ENCODE data around the gene PBX3.
A peak's percentile ranks its signal among the peaks of the same experiment; 100 is the strongest.
"Not testable (repeated sequence)": the region's sequence is repeated elsewhere in the genome, so short reads cannot be mapped to it uniquely, and the experiment has no call there.

Gene PBX3

GRCh38 chr9:125778538-125779219 lies 31.5 kb downstream of the PBX3 start:
- DNase-seq (ENCODE audit: low spot score): not testable (repeated sequence)

- not testable (repeated sequence) for DNase-seq (ENCODE audit: low spot score)
Observed at GRCh38 chr9:125779220-125779565, 32.0 kb downstream of the PBX3 start.

- no peak for DNase-seq (ENCODE audit: low spot score)
Observed at GRCh38 chr9:125782718-125783117, 35.5 kb downstream of the PBX3 start.

GRCh38 chr9:125784286-125785049 lies 37.3 kb downstream of the PBX3 start:
- DNase-seq (ENCODE audit: low spot score): peak; percentile 28

- no peak for DNase-seq (ENCODE audit: low spot score)
Observed at GRCh38 chr9:125785248-125785751, 38.1 kb downstream of the PBX3 start.

- DNase-seq (ENCODE audit: low spot score): no peak
Observed at GRCh38 chr9:125787715-125788114, 40.5 kb downstream of the PBX3 start.

- no peak for DNase-seq (ENCODE audit: low spot score)
Observed at GRCh38 chr9:125789196-125789595, 42.0 kb downstream of the PBX3 start.

- no peak for DNase-seq (ENCODE audit: low spot score)
Observed at GRCh38 chr9:125794708-125795107, 47.5 kb downstream of the PBX3 start.

- no peak for DNase-seq (ENCODE audit: low spot score)
Observed at GRCh38 chr9:125795970-125796596, 48.9 kb downstream of the PBX3 start.

GRCh38 chr9:125797930-125798329 lies 50.8 kb downstream of the PBX3 start:
- DNase-seq (ENCODE audit: low spot score): no peak

- DNase-seq (ENCODE audit: low spot score): no peak
Observed at GRCh38 chr9:125803526-125803925, 56.4 kb downstream of the PBX3 start.

GRCh38 chr9:125805057-125805456 lies 57.9 kb downstream of the PBX3 start:
- peak; percentile 60 for DNase-seq (ENCODE audit: low spot score)

GRCh38 chr9:125805586-125805985 lies 58.4 kb downstream of the PBX3 start:
- DNase-seq (ENCODE audit: low spot score): no peak

GRCh38 chr9:125807079-125807478 lies 59.9 kb downstream of the PBX3 start:
- peak; percentile 9 for DNase-seq (ENCODE audit: low spot score)

GRCh38 chr9:125810161-125810560 lies 63.0 kb downstream of the PBX3 start:
- DNase-seq (ENCODE audit: low spot score): no peak

GRCh38 chr9:125811002-125811401 lies 63.8 kb downstream of the PBX3 start:
- DNase-seq (ENCODE audit: low spot score): no peak

GRCh38 chr9:125812403-125812802 lies 65.2 kb downstream of the PBX3 start:
- DNase-seq (ENCODE audit: low spot score): no peak

GRCh38 chr9:125815568-125815967 lies 68.4 kb downstream of the PBX3 start:
- no peak for DNase-seq (ENCODE audit: low spot score)

- DNase-seq (ENCODE audit: low spot score): no peak
Observed at GRCh38 chr9:125816321-125816720, 69.1 kb downstream of the PBX3 start.

- DNase-seq (ENCODE audit: low spot score): no peak
Observed at GRCh38 chr9:125820100-125820804, 73.1 kb downstream of the PBX3 start.

- no peak for DNase-seq (ENCODE audit: low spot score)
Observed at GRCh38 chr9:125821078-125821477, 73.9 kb downstream of the PBX3 start.

GRCh38 chr9:125822160-125822559 lies 75.0 kb downstream of the PBX3 start:
- DNase-seq (ENCODE audit: low spot score): no peak
